PFSK-1 (cell line): ENCODE data around the gene KIF26B.

Experiments
- POLR2AphosphoS5 ChIP-seq: IDR thresholded peaks from 2 replicates; pipeline ENCODE4 v1.6.1; 2012; ENCODE audit warnings: low read depth, mild to moderate bottlenecking, control low read depth, low read length, moderate library complexity
- TAF1 ChIP-seq: IDR thresholded peaks from 2 replicates; pipeline ENCODE4 v1.6.1; 2012; ENCODE audit warnings: low read length, control low read depth, borderline replicate concordance; ENCODE audit not compliant: insufficient read depth
- TF ChIP-seq, protein P1 (sequence below), 2 experiments: IDR thresholded peaks; 2 replicates each; pipeline versions ENCODE4 v1.6.1 to v1.8.0; 2011 to 2012; ENCODE audit warnings: low read depth in 2 of 2, low read length in 2 of 2, control low read depth in 1 of 2, inconsistent platforms in 1 of 2, mild to moderate bottlenecking in 1 of 2, moderate library complexity in 1 of 2; ENCODE audit not compliant: insufficient read depth in 1 of 2

DNA sequence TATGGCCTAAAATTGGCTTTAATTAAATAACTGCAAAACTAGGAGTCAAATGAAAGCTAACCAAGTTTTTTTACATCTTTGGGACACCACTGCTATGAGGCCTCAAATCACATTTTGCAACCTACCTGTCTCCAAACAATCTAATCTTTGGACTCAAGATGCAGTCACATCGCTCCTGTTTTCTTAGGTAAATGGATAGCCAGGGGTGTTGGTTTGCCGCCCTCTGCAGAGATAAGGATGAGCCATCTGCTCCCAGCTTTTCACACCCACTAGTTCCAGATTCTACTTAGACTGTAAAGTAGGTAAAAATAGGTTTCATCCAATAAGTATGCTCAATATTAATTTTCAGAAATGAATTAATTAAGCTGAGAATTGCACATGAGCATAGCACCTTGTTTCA lies 456.5 kb downstream of the KIF26B start:
- no peak for TF ChIP-seq POLR2AphosphoS5
- TF ChIP-seq TAF1 = no peak
- TF ChIP-seq, protein P1, sequence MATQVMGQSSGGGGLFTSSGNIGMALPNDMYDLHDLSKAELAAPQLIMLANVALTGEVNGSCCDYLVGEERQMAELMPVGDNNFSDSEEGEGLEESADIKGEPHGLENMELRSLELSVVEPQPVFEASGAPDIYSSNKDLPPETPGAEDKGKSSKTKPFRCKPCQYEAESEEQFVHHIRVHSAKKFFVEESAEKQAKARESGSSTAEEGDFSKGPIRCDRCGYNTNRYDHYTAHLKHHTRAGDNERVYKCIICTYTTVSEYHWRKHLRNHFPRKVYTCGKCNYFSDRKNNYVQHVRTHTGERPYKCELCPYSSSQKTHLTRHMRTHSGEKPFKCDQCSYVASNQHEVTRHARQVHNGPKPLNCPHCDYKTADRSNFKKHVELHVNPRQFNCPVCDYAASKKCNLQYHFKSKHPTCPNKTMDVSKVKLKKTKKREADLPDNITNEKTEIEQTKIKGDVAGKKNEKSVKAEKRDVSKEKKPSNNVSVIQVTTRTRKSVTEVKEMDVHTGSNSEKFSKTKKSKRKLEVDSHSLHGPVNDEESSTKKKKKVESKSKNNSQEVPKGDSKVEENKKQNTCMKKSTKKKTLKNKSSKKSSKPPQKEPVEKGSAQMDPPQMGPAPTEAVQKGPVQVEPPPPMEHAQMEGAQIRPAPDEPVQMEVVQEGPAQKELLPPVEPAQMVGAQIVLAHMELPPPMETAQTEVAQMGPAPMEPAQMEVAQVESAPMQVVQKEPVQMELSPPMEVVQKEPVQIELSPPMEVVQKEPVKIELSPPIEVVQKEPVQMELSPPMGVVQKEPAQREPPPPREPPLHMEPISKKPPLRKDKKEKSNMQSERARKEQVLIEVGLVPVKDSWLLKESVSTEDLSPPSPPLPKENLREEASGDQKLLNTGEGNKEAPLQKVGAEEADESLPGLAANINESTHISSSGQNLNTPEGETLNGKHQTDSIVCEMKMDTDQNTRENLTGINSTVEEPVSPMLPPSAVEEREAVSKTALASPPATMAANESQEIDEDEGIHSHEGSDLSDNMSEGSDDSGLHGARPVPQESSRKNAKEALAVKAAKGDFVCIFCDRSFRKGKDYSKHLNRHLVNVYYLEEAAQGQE (IDR thresholded peaks at IDR 0.05; ENCODE audit: insufficient read depth in 1 of 2, low read depth in 2 of 2, low read length in 2 of 2) = no peak
